ES-I3 (cell line): Measurements from ENCODE around the gene WDR90.
"Not testable (repeated sequence)": the region's sequence is repeated elsewhere in the genome, so short reads cannot be mapped to it uniquely, and the experiment has no call there.

Experiments used
- H3K36me3 ChIP-seq: 2 replicates; pipeline ENCODE4 v1.6.1; 2013; ENCODE audit warnings: mild to moderate bottlenecking, low read length, control low read depth, moderate library complexity; ENCODE audit not compliant: insufficient read depth
- H3K4me1 ChIP-seq: 2 replicates; pipeline ENCODE4 v1.6.1; 2013; ENCODE audit warnings: mild to moderate bottlenecking, control low read depth, low read length; ENCODE audit not compliant: insufficient read depth
- H3K9ac ChIP-seq: 2 replicates; pipeline ENCODE4 v1.6.1; 2013; ENCODE audit warnings: low read depth, mild to moderate bottlenecking, low read length, moderate library complexity
- H3K9me3 ChIP-seq: 2 replicates; pipeline ENCODE4 v1.6.1; 2013; ENCODE audit warnings: mild to moderate bottlenecking, low read length, moderate library complexity; ENCODE audit not compliant: control insufficient read depth, insufficient read depth

WDR90 gene

GRCh38 chr16:684961-685696, 36.0 kb downstream of the WDR90 start:
- Histone ChIP-seq H3K4me1 (no peaks in the 10 kb centered on the region), H3K36me3 (peaks cover 8% of the 10 kb centered on the region), H3K9ac (no peak overlapping the region), H3K9me3 (no peaks in the 10 kb centered on the region)

GRCh38 chr16:685967-686366, 36.8 kb downstream of the WDR90 start:
- peaks cover 8% of the 10 kb centered on the region for H3K36me3 ChIP-seq

GRCh38 chr16:686459-687260, 37.5 kb downstream of the WDR90 start:
- Histone ChIP-seq H3K4me1 (no peaks in the 10 kb centered on the region), H3K9ac (no peak overlapping the region), H3K36me3 (peaks cover 8% of the 10 kb centered on the region), H3K9me3 (no peaks in the 10 kb centered on the region)

More at GRCh38 chr16:685967-686366, 36.8 kb downstream of the WDR90 start:
- H3K4me1 ChIP-seq: no peaks in the 10 kb centered on the region
- H3K9me3 ChIP-seq: no peaks in the 10 kb centered on the region
- no peak overlapping the region for H3K9ac ChIP-seq

- no peak overlapping the region for H3K9ac ChIP-seq
- H3K4me1 ChIP-seq: no peaks in the 10 kb centered on the region
- H3K36me3 ChIP-seq: peaks cover 6% of the 10 kb centered on the region; the same call in 1 of the 2 replicates
- no peaks in the 10 kb centered on the region for H3K9me3 ChIP-seq
Observed at GRCh38 chr16:687499-687898, 38.3 kb downstream of the WDR90 start.

DNA sequence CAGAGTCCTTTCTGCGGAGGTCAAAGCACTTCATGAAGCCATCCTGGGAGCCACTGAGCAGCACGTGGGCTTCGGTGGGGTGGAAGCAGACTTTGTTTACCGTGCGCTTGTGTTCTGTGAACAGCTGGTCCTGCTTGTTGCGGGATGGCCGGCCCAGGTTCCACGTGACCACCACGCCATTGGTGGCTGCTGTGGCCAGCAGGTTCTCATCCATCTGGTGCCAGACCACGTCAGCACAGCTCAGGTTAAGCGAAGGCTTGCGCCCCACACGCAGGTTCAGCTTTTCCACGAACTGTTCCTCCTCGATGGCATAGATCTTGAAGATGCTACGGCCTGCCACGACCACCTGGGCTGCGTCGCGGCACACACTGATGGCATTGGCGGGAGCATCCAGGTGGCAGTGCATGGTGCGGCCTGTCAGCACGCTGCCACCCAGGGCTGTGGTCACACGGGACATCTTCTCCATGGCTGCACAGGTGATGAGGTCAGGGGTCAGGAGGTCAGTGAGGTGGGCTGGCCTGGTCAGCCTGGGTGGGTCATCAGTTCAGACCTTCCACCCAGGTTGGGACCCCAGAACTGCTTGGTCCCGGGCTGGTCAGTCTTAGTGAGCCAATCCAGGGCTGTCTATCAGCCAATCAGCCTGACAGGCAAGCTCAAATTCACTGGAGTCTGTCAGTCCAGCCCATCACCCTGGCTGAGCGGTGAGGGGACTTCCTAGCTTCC, 40.2 kb downstream of the WDR90 start:
- no peaks in the 10 kb centered on the region for H3K9me3 ChIP-seq
- peak overlapping the region; percentile 80 for H3K9ac ChIP-seq
- no peaks in the 10 kb centered on the region for H3K36me3 ChIP-seq
- H3K4me1 ChIP-seq: no peaks in the 10 kb centered on the region

- not testable (repeated sequence) for H3K4me1 ChIP-seq, H3K9me3 ChIP-seq, H3K36me3 ChIP-seq, H3K9ac ChIP-seq
Observed at GRCh38 chr16:691242-691641, 42.1 kb downstream of the WDR90 start.

- H3K36me3 ChIP-seq: no peaks in the 10 kb centered on the region
- H3K4me1 ChIP-seq: no peaks in the 10 kb centered on the region
- no peak overlapping the region for H3K9ac ChIP-seq
- no peaks in the 10 kb centered on the region for H3K9me3 ChIP-seq
Observed at GRCh38 chr16:692356-693108, 43.4 kb downstream of the WDR90 start.

DNA sequence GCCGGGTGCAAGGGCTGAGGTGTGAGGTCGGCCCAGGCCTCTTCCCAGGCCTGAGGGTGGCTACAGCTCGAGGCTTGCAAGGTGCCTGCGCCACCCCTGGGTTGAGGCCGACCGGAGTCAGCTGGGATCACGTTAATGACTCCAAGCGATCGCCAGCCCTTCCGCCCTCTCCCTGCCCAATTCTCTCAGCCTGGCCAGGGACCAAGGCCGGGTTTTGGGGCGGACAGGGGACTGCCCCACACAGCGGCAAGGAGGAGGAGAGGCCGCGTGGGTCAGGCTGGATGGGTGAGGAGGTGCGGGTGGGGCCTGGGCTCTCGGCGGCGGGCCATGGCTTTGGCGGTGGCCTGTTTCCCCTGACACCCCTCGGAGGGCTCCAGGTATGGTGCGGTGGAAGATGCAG, 44.2 kb downstream of the WDR90 start:
- peak overlapping the region; percentile 41; the same call in 1 of the 2 replicates for H3K9ac ChIP-seq
- no peaks in the 10 kb centered on the region for H3K4me1 ChIP-seq
- H3K36me3 ChIP-seq: no peaks in the 10 kb centered on the region
- no peaks in the 10 kb centered on the region for H3K9me3 ChIP-seq

DNA sequence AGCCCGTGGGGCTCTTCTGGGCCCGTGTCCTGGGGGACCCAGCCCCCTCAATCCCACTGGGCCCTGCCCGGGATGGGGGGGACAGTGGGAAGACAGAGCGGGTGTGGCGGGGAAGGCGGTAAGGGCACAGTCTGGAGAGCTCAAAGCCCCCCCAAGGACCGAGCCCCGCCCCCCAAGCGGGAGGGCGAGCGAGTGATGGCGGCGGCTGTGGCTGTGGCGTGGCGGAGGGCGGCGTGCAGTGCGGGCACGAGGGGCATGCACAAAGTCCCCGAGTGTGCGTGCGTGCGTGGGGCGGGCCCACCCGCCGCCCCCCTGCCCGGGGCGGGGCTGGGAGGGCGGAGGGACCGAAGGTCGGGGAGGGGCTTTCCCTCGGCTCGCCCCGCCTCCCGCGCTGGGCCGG, 44.6 kb downstream of the WDR90 start:
- H3K9ac ChIP-seq: peak overlapping the region; percentile 41; the same call in 1 of the 2 replicates
- H3K4me1 ChIP-seq: no peaks in the 10 kb centered on the region
- H3K9me3 ChIP-seq: no peaks in the 10 kb centered on the region
- H3K36me3 ChIP-seq: no peaks in the 10 kb centered on the region

GRCh38 chr16:694187-694862, 45.2 kb downstream of the WDR90 start:
- H3K36me3 ChIP-seq: no peaks in the 10 kb centered on the region
- H3K9me3 ChIP-seq: no peaks in the 10 kb centered on the region
- no peaks in the 10 kb centered on the region for H3K4me1 ChIP-seq
- peak overlapping the region; percentile 41 for H3K9ac ChIP-seq

GRCh38 chr16:694863-695354, 45.7 kb downstream of the WDR90 start:
- no peaks in the 10 kb centered on the region for H3K36me3 ChIP-seq
- no peaks in the 10 kb centered on the region for H3K9me3 ChIP-seq
- peak overlapping the region; percentile 45; the same call in 1 of the 2 replicates for H3K9ac ChIP-seq
- no peaks in the 10 kb centered on the region for H3K4me1 ChIP-seq

DNA sequence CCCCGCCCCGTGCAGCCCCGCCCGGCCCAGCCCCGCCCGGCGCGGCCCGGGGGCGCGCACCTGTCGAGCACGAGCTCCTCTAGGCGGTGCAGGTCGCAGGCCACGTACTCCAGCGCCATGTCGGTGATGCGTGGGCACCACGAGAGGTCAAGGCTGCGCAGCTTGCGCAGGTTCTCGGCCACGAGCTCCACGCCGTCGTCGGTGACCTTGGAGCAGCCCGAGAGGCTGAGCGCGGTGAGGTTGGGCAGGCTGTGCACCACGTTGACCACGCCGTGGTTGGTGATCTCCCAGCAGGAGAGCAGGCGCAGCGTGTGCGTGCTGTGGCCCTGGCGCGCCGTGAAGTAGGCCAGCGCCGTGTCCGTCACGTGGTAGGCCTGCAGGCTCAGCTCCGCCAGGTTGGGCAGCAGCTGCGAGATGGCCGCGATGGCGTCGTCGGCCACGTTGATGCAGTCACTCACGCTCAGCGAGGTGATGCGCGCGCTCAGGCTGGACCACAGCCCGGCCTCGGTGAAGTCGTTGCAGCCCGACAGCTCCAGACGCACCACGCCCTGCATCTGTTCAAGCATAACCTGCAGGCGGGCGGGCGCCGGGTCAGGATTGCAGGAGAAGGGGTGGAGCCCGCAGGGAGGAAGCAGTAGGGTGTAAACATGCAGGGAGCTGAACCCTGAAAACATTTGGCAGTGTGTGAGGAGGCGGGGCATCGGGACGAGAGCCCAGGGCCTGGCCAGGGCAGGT, 46.4 kb downstream of the WDR90 start:
- H3K9me3 ChIP-seq: no peaks in the 10 kb centered on the region
- no peaks in the 10 kb centered on the region for H3K4me1 ChIP-seq
- H3K9ac ChIP-seq: peak overlapping the region; percentile 51
- H3K36me3 ChIP-seq: no peaks in the 10 kb centered on the region
